ENCODE measurements around the gene BMPR1A. TPM values are rescaled to one million over a fixed set of nuclear protein-coding genes. Genes with fewer than 3 reads are reported as not detected.

Gene BMPR1A
- total RNA-seq, 4 donors from 2014 or later, result 29.3 to 45.2 (median 38.0) TPM

- Histone ChIP-seq H3K4me1 (peaks cover 4 to 23% (median 10%) of the 10 kb centered on the region in 4 donors), H3K36me3 (peaks cover 0 to 9% (median 0%) of the 10 kb centered on the region in 4 donors), H3K9me3 (no peaks in the 10 kb centered on the region), H3K27me3 (no peaks in the 10 kb centered on the region), H3K4me3 (no peak overlapping the region), H3K27ac (peak overlapping the region in 3 of 4 donors; percentile 48 to 57 (median 49))
- in situ Hi-C loops (cut with MboI; ENCODE audit: low pct_ligation_motif_present in 1 of 4, low pct_unique_long_range_greater_than_20kb in 1 of 4, low sequenced_read_pairs in 3 of 4) (loop anchor here in 3 of 4 donors (5.0 to 10.0 kb wide), 3 partner anchors 194 to 204 kb away; no protein-coding TSS in a partner anchor), intact Hi-C loops (cut with DNase I; ENCODE audit: low total_unique reads) (loop anchor here (2.0 to 5.0 kb wide), 2 partner anchors 190 to 209 kb away; no protein-coding TSS in a partner anchor)
- DNase-seq, result peak; percentile 26
- WGBS, 2 donors (ENCODE audit: low coverage in 1 of 2), result 75% methylated on average over 1 of the region's 2 CpGs; no CpG with 5 or more reads in 1 of the 2 donors
- TF ChIP-seq EP300 (IDR thresholded peaks at IDR 0.05; ENCODE audit: low read depth) (no peak), POLR2A (IDR thresholded peaks at IDR 0.05) (no peak), POLR2AphosphoS5 (IDR thresholded peaks at IDR 0.05) (no peak)
- TF ChIP-seq, protein P1, sequence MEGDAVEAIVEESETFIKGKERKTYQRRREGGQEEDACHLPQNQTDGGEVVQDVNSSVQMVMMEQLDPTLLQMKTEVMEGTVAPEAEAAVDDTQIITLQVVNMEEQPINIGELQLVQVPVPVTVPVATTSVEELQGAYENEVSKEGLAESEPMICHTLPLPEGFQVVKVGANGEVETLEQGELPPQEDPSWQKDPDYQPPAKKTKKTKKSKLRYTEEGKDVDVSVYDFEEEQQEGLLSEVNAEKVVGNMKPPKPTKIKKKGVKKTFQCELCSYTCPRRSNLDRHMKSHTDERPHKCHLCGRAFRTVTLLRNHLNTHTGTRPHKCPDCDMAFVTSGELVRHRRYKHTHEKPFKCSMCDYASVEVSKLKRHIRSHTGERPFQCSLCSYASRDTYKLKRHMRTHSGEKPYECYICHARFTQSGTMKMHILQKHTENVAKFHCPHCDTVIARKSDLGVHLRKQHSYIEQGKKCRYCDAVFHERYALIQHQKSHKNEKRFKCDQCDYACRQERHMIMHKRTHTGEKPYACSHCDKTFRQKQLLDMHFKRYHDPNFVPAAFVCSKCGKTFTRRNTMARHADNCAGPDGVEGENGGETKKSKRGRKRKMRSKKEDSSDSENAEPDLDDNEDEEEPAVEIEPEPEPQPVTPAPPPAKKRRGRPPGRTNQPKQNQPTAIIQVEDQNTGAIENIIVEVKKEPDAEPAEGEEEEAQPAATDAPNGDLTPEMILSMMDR (IDR thresholded peaks at IDR 0.05), result no peak
Observed at GRCh38 chr10:86900955-86901354, 144.5 kb downstream of the BMPR1A start.

- Histone ChIP-seq H3K27me3 (no peaks in the 10 kb centered on the region), H3K4me1 (peaks cover 0 to 15% (median 4%) of the 10 kb centered on the region in 4 donors), H3K27ac (no peak overlapping the region), H3K36me3 (peaks cover 0 to 12% (median 0%) of the 10 kb centered on the region in 4 donors), H3K4me3 (no peak overlapping the region), H3K9me3 (no peaks in the 10 kb centered on the region)
- intact Hi-C loops (cut with DNase I; ENCODE audit: low total_unique reads) (loop anchor here (5.0 kb wide), 1 partner anchor 212 kb away; no protein-coding TSS in a partner anchor), in situ Hi-C loops (cut with MboI; ENCODE audit: low pct_ligation_motif_present in 1 of 4, low pct_unique_long_range_greater_than_20kb in 1 of 4, low sequenced_read_pairs in 3 of 4) (loop anchor here in 3 of 4 donors (5.0 to 10.0 kb wide), 3 partner anchors 197 to 207 kb away; no protein-coding TSS in a partner anchor)
- TF ChIP-seq POLR2A (IDR thresholded peaks at IDR 0.05), result no peak
- TF ChIP-seq POLR2AphosphoS5 (IDR thresholded peaks at IDR 0.05), result no peak
- TF ChIP-seq, protein P1 (IDR thresholded peaks at IDR 0.05), result no peak
- TF ChIP-seq EP300 (IDR thresholded peaks at IDR 0.05; ENCODE audit: low read depth), result no peak
- WGBS, 2 donors (ENCODE audit: low coverage in 1 of 2), result 63 to 86% methylated on average over 2 of the region's 2 CpGs
- DNase-seq, result no peak
Observed at GRCh38 chr10:86904600-86904999, 148.2 kb downstream of the BMPR1A start.

DNA sequence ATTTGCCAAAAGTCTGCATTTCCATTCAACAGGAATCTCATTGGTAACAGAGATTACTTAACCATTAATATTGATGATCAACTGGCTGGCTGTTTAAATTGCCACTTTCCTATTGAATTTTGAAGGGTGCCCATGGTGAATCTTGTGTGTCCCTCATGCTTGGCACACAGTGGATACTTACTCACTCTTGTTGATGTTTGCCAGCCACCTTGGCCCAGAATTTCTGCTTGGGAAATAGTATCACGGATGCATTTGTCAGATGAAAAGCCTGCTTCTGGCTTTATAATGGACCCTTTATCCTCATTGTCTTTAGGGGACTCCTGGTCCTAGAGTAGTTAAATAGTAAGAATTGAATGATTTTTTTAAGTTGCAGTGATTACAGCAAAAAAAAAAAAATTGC lies 149.0 kb downstream of the BMPR1A start:
- intact Hi-C loops (cut with DNase I; ENCODE audit: low total_unique reads), result no loop called here

DNA sequence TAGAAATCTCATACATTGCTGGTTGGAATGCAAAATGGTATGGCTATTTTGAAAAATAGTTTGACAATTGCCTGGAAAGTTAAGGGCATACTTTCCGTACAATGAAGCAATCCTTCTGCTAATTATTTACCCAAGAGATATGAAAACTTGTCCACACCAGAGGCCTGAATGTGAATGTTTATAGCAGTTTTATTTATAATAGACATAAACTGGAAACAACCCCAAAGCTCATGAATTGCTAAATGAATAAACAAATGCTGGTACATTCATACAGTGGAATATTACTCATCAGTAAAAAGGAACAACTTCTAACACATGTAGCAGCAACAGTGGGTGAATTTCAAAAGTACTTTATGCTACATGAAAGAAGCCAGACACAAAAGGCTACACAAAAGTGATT lies 158.3 kb downstream of the BMPR1A start:
- no peak for DNase-seq
- no peak overlapping the region for H3K27ac ChIP-seq
- TF ChIP-seq POLR2A (IDR thresholded peaks at IDR 0.05) (no peak), EP300 (IDR thresholded peaks at IDR 0.05; ENCODE audit: low read depth) (no peak), POLR2AphosphoS5 (IDR thresholded peaks at IDR 0.05) (no peak)
- TF ChIP-seq, protein P1 (IDR thresholded peaks at IDR 0.05), result no peak
- WGBS, 2 donors (ENCODE audit: low coverage in 1 of 2), result 18 to 80% methylated on average over 1 of the region's 1 CpG
- H3K4me3 ChIP-seq, result no peak overlapping the region
- H3K36me3 ChIP-seq, result peaks cover 0 to 31% (median 13%) of the 10 kb centered on the region in 4 donors
- in situ Hi-C loops (cut with MboI; ENCODE audit: low pct_ligation_motif_present in 1 of 4, low pct_unique_long_range_greater_than_20kb in 1 of 4, low sequenced_read_pairs in 3 of 4) (no loop called here), intact Hi-C loops (cut with DNase I; ENCODE audit: low total_unique reads) (no loop called here)
- H3K4me1 ChIP-seq, result no peaks in the 10 kb centered on the region
- no peaks in the 10 kb centered on the region for H3K27me3 ChIP-seq
- no peaks in the 10 kb centered on the region for H3K9me3 ChIP-seq

More for the DNA sequence above, 149.0 kb downstream of the BMPR1A start:
- H3K27ac ChIP-seq, result no peak overlapping the region
- no peaks in the 10 kb centered on the region for H3K9me3 ChIP-seq
- in situ Hi-C loops (cut with MboI; ENCODE audit: low pct_ligation_motif_present in 1 of 4, low pct_unique_long_range_greater_than_20kb in 1 of 4, low sequenced_read_pairs in 3 of 4), result loop anchor here in 1 of 4 donors (10.0 kb wide), 1 partner anchor 201 kb away; no protein-coding TSS in a partner anchor
- no peak overlapping the region for H3K4me3 ChIP-seq
- H3K4me1 ChIP-seq, result peaks cover 0 to 9% (median 3%) of the 10 kb centered on the region in 4 donors
- no peak for DNase-seq
- H3K27me3 ChIP-seq, result no peaks in the 10 kb centered on the region
- 96% methylated on average over 1 of the region's 1 CpG; no CpG with 5 or more reads in 1 of the 2 donors for WGBS, 2 donors (ENCODE audit: low coverage in 1 of 2)
- TF ChIP-seq POLR2A (IDR thresholded peaks at IDR 0.05), result no peak
- TF ChIP-seq POLR2AphosphoS5 (IDR thresholded peaks at IDR 0.05), result no peak
- TF ChIP-seq EP300 (IDR thresholded peaks at IDR 0.05; ENCODE audit: low read depth), result no peak
- TF ChIP-seq, protein P1 (IDR thresholded peaks at IDR 0.05), result no peak
- H3K36me3 ChIP-seq, result peaks cover 0 to 10% (median 0%) of the 10 kb centered on the region in 4 donors
